Lung (tissue), 16 donors: Measurements from ENCODE around the gene ZNF394. TPM values are rescaled to one million over a fixed set of nuclear protein-coding genes. Genes with fewer than 3 reads are reported as not detected.
"Not testable (repeated sequence)": the region's sequence is repeated elsewhere in the genome, so short reads cannot be mapped to it uniquely, and the experiment has no call there.

ENCODE experiments used
- ATAC-seq: fragments of 200-7000 bp; cut with Tn5 transposase; one replicate; pipeline ENCODE4 v1.9.1; 2020; ENCODE audit warnings: moderate number of reproducible peaks; ENCODE audit not compliant: insufficient read depth, low FRiP score
- DNase-seq, 3 donors: peaks; one replicate each; pipeline ENCODE4 v3.0.0-alpha.2; 2013 to 2017
- H3K27ac ChIP-seq, 2 donors: one replicate each; pipeline ENCODE4 v1.5.1; 2013; ENCODE audit warnings: mild to moderate bottlenecking in 2 of 2, moderate library complexity in 2 of 2, control low read depth in 1 of 2, inconsistent platforms in 1 of 2, low read depth in 1 of 2, low read length in 1 of 2
- H3K27me3 ChIP-seq, 3 donors: one replicate each; pipeline ENCODE4 v1.5.1; 2013; ENCODE audit warnings: low read length in 2 of 3; ENCODE audit not compliant: control insufficient read depth in 3 of 3, insufficient read depth in 3 of 3
- H3K36me3 ChIP-seq, 4 donors: one replicate each; pipeline ENCODE4 v1.5.1; 2013; ENCODE audit warnings: low read length in 4 of 4, mild to moderate bottlenecking in 1 of 4, moderate library complexity in 1 of 4; ENCODE audit not compliant: control insufficient read depth in 4 of 4, insufficient read depth in 4 of 4
- H3K4me1 ChIP-seq, 5 donors: one replicate each; pipeline ENCODE4 v1.5.1; 2013; ENCODE audit warnings: low read length in 5 of 5, mild to moderate bottlenecking in 2 of 5, moderate library complexity in 1 of 5; ENCODE audit not compliant: control insufficient read depth in 5 of 5, insufficient read depth in 5 of 5
- H3K4me3 ChIP-seq: one replicate; pipeline ENCODE4 v1.5.1; 2013; ENCODE audit warnings: mild to moderate bottlenecking, control low read depth, moderate library complexity
- H3K9ac ChIP-seq, 2 donors: one replicate each; pipeline ENCODE4 v1.5.1; 2013; ENCODE audit warnings: low read length in 2 of 2, control low read depth in 1 of 2; ENCODE audit not compliant: insufficient read depth in 1 of 2
- H3K9me3 ChIP-seq, 4 donors: one replicate each; pipeline ENCODE4 v1.5.1; 2013; ENCODE audit warnings: low read length in 3 of 4, mild to moderate bottlenecking in 1 of 4, moderate library complexity in 1 of 4; ENCODE audit not compliant: control insufficient read depth in 4 of 4, insufficient read depth in 3 of 4
- WGBS, 2 donors: extraction: QIAGEN DNeasy Blood & Tissue Kit; methylation state at CpG; one replicate each; pipeline ENCODE4 v1.1.7; 2013; 5-methylcytosine and 5-hydroxymethylcytosine counted together
- long read RNA-seq, 5 donors: transcript quantifications; one replicate each; lab custom pipeline, GENCODE V29; 2026
- polyA plus RNA-seq, 2 donors: library from polyadenylated mRNA; stranded (reverse); fragments of 200-250 nt; gene quantifications; one replicate each; pipeline ENCODE4 v1.2.1, GENCODE V29; 2013
- total RNA-seq, 2 donors: library from RNA; depleted of rRNA in 1 of 2; stranded (reverse); fragments of >200 nt in 1 of 2; gene quantifications; one replicate each; pipeline ENCODE4 v1.2.1, GENCODE V29; 2014 to 2021
- TF ChIP-seq, protein P1 (sequence below): IDR thresholded peaks from 2 replicates; pipeline ENCODE4 v1.5.1; 2012; ENCODE audit warnings: mild to moderate bottlenecking; ENCODE audit errors: control extremely low read depth, extremely low read depth
- donor health status: control.
- donor health status: control.
- donor health status: Bipolar disorder and iron deficiency.
- donor health status: healthy.
- donor health status: DM: yes; HTN: yes; CAD: no.

The ZNF394 gene
- total RNA-seq: 10 to 100 TPM; 29.9 to 44.5 TPM
- 10 to 100 TPM; 18.5 to 23.0 TPM for polyA plus RNA-seq
- long read RNA-seq, donor 1, partial matches to known transcripts: 5 of 13 reads
- long read RNA-seq, donor 1, other reads (novel, unspliced or antisense): 0 of 13 reads
- long read RNA-seq, donor 2, partial matches to known transcripts: 9 of 13 reads
- long read RNA-seq, donor 2, other reads (novel, unspliced or antisense): 0 of 13 reads
- long read RNA-seq, donor 3, partial matches to known transcripts: 0 of 6 reads
- long read RNA-seq, donor 3, other reads (novel, unspliced or antisense): 0 of 6 reads
- long read RNA-seq, donor 4, partial matches to known transcripts: 0 of 3 reads
- long read RNA-seq, donor 4, other reads (novel, unspliced or antisense): 0 of 3 reads
- long read RNA-seq, donor 5, partial matches to known transcripts: 0 of 9 reads
- long read RNA-seq, donor 5, other reads (novel, unspliced or antisense): 0 of 9 reads

GRCh38 chr7:99499721-99500636 is at the start of gene ZNF394:
Gene ZNF394, minus strand, starts transcription at chr7:99500281. Its CDS starts 188 bp downstream, at chr7:99500093.
- H3K4me1 ChIP-seq: peaks cover 5 to 15% (median 10%) of the 10 kb centered on the region in 5 donors
- ATAC-seq (peak; percentile 66), DNase-seq (peak; percentile 92 to 96 (median 95))
- TF ChIP-seq, protein P1, sequence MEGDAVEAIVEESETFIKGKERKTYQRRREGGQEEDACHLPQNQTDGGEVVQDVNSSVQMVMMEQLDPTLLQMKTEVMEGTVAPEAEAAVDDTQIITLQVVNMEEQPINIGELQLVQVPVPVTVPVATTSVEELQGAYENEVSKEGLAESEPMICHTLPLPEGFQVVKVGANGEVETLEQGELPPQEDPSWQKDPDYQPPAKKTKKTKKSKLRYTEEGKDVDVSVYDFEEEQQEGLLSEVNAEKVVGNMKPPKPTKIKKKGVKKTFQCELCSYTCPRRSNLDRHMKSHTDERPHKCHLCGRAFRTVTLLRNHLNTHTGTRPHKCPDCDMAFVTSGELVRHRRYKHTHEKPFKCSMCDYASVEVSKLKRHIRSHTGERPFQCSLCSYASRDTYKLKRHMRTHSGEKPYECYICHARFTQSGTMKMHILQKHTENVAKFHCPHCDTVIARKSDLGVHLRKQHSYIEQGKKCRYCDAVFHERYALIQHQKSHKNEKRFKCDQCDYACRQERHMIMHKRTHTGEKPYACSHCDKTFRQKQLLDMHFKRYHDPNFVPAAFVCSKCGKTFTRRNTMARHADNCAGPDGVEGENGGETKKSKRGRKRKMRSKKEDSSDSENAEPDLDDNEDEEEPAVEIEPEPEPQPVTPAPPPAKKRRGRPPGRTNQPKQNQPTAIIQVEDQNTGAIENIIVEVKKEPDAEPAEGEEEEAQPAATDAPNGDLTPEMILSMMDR: no peak
- H3K27ac ChIP-seq: peak within 1 kb of the TSS; percentile 95 to 99
- peak within 1 kb of the TSS; percentile 87 for H3K4me3 ChIP-seq
- H3K9ac ChIP-seq: peak within 1 kb of the TSS; percentile 63 to 85
- H3K9me3 ChIP-seq: peaks cover 0 to 4% (median 0%) of the 10 kb centered on the region in 4 donors
- H3K36me3 ChIP-seq: peaks cover 3 to 14% (median 9%) of the 10 kb centered on the region in 4 donors
- 0% methylated on average over 68 of the region's 68 CpGs for WGBS, 2 donors
- H3K27me3 ChIP-seq: no peaks in the 10 kb centered on the region

- 92 to 100% methylated on average over 1 of the region's 2 CpGs for WGBS, 2 donors
- not testable (repeated sequence) for DNase-seq, ATAC-seq, H3K27me3 ChIP-seq, H3K9ac ChIP-seq, H3K9me3 ChIP-seq, H3K27ac ChIP-seq, H3K4me3 ChIP-seq
- H3K36me3 ChIP-seq: peaks cover 3 to 24% (median 18%) of the 10 kb centered on the region in 4 donors
- peaks cover 0 to 11% (median 0%) of the 10 kb centered on the region in 5 donors for H3K4me1 ChIP-seq
These were observed 49.5 kb upstream of the ZNF394 start for GRCh38 chr7:99549545-99549944.

- whole genome bisulfite sequencing, 2 donors: 96 to 97% methylated on average over 5 of the region's 5 CpGs
- H3K36me3 ChIP-seq: peaks cover 0 to 21% (median 16%) of the 10 kb centered on the region in 4 donors
- H3K4me1 ChIP-seq, H3K27me3 ChIP-seq, H3K4me3 ChIP-seq, H3K27ac ChIP-seq, H3K9ac ChIP-seq, ATAC-seq, DNase-seq: not testable (repeated sequence)
- H3K9me3 ChIP-seq: peaks cover 4 to 24% (median 9%) of the 10 kb centered on the region in 4 donors
These were observed 45.2 kb upstream of the ZNF394 start for GRCh38 chr7:99545308-99545707.

- no peak overlapping the region for H3K4me3 ChIP-seq
- no peaks in the 10 kb centered on the region for H3K27me3 ChIP-seq
- H3K9ac ChIP-seq: no peak overlapping the region
- no peak for DNase-seq
- H3K4me1 ChIP-seq: no peaks in the 10 kb centered on the region
- no peak overlapping the region for H3K27ac ChIP-seq
- TF ChIP-seq, protein P1: no peak
- peaks cover 4 to 24% (median 11%) of the 10 kb centered on the region in 4 donors for H3K9me3 ChIP-seq
- ATAC-seq: no peak
- WGBS, 2 donors: 96 to 98% methylated on average over 6 of the region's 6 CpGs
- H3K36me3 ChIP-seq: peaks cover 0 to 21% (median 15%) of the 10 kb centered on the region in 4 donors
These were observed 43.8 kb upstream of the ZNF394 start for GRCh38 chr7:99543916-99544315.
